Loucy (cell line): ENCODE results near the gene STX1A.

ENCODE experiments used
- CTCF ChIP-seq: fragments of 200-600 bp; sonication (generic); conservative IDR thresholded peaks from 2 replicates; pipeline ENCODE4 v1.5.1; 2014; ENCODE audit warnings: mild to moderate bottlenecking, antibody characterized with exemption, low read length
- EZH2phosphoT487 ChIP-seq: fragments of 200-600 bp; IDR thresholded peaks from 2 replicates; pipeline ENCODE4 v1.6.1; 2018; ENCODE audit warnings: antibody characterized with exemption, mild to moderate bottlenecking, moderate library complexity, borderline replicate concordance

GRCh38 chr7:73735528-73735905, 16.0 kb upstream of the STX1A start:
- TF ChIP-seq CTCF (no peak), EZH2phosphoT487 (no peak)
